Neural cell (in vitro differentiated cells): Measurements from ENCODE around the gene NECTIN2.

ENCODE experiments used
- EP300 ChIP-seq: fragments of 450-650 bp; conservative IDR thresholded peaks from 2 replicates; pipeline ENCODE4 v1.6.1; 2014; ENCODE audit warnings: antibody characterized with exemption, mild to moderate bottlenecking, moderate library complexity; ENCODE audit not compliant: poor library complexity, severe bottlenecking
- EZH2 ChIP-seq: fragments of 200-600, 300-800 bp; shearing (Covaris generic), sonication (generic); IDR thresholded peaks from 2 replicates; pipeline ENCODE4 v1.6.1; 2014; ENCODE audit warnings: antibody characterized with exemption, low read length, borderline replicate concordance, mild to moderate bottlenecking; ENCODE audit not compliant: insufficient read depth, poor library complexity, severe bottlenecking
- MXI1 ChIP-seq: fragments of 450-650 bp; conservative IDR thresholded peaks from 2 replicates; pipeline ENCODE4 v1.6.1; 2014; ENCODE audit warnings: antibody characterized with exemption, mild to moderate bottlenecking; ENCODE audit not compliant: poor library complexity, severe bottlenecking
- POLR2AphosphoS5 ChIP-seq: IDR thresholded peaks from 2 replicates; pipeline ENCODE4 v1.6.1; 2012
- RAD21 ChIP-seq: fragments of 450-650 bp; conservative IDR thresholded peaks from 2 replicates; pipeline ENCODE4 v1.6.1; 2014; ENCODE audit warnings: antibody characterized with exemption, mild to moderate bottlenecking, moderate library complexity
- SMC3 ChIP-seq: fragments of 450-650 bp; conservative IDR thresholded peaks from 2 replicates; pipeline ENCODE4 v1.6.1; 2014; ENCODE audit warnings: antibody characterized with exemption, mild to moderate bottlenecking, moderate library complexity; ENCODE audit not compliant: poor library complexity
- TF ChIP-seq, protein P1 (sequence below): fragments of 450-650 bp; IDR thresholded peaks from 2 replicates; pipeline ENCODE4 v1.5.1; 2014; ENCODE audit warnings: antibody characterized with exemption, mild to moderate bottlenecking, moderate library complexity; ENCODE audit not compliant: poor library complexity, severe bottlenecking
- TF ChIP-seq, protein P2 (sequence below): IDR thresholded peaks from 2 replicates; pipeline ENCODE4 v1.6.1; 2012; ENCODE audit warnings: borderline replicate concordance

GRCh38 chr19:44822177-44822576 lies 23.9 kb upstream of the NECTIN2 start:
- TF ChIP-seq, protein P1, sequence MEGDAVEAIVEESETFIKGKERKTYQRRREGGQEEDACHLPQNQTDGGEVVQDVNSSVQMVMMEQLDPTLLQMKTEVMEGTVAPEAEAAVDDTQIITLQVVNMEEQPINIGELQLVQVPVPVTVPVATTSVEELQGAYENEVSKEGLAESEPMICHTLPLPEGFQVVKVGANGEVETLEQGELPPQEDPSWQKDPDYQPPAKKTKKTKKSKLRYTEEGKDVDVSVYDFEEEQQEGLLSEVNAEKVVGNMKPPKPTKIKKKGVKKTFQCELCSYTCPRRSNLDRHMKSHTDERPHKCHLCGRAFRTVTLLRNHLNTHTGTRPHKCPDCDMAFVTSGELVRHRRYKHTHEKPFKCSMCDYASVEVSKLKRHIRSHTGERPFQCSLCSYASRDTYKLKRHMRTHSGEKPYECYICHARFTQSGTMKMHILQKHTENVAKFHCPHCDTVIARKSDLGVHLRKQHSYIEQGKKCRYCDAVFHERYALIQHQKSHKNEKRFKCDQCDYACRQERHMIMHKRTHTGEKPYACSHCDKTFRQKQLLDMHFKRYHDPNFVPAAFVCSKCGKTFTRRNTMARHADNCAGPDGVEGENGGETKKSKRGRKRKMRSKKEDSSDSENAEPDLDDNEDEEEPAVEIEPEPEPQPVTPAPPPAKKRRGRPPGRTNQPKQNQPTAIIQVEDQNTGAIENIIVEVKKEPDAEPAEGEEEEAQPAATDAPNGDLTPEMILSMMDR: no peak
- no peak for TF ChIP-seq EZH2
- TF ChIP-seq POLR2AphosphoS5: no peak
- TF ChIP-seq, protein P2, sequence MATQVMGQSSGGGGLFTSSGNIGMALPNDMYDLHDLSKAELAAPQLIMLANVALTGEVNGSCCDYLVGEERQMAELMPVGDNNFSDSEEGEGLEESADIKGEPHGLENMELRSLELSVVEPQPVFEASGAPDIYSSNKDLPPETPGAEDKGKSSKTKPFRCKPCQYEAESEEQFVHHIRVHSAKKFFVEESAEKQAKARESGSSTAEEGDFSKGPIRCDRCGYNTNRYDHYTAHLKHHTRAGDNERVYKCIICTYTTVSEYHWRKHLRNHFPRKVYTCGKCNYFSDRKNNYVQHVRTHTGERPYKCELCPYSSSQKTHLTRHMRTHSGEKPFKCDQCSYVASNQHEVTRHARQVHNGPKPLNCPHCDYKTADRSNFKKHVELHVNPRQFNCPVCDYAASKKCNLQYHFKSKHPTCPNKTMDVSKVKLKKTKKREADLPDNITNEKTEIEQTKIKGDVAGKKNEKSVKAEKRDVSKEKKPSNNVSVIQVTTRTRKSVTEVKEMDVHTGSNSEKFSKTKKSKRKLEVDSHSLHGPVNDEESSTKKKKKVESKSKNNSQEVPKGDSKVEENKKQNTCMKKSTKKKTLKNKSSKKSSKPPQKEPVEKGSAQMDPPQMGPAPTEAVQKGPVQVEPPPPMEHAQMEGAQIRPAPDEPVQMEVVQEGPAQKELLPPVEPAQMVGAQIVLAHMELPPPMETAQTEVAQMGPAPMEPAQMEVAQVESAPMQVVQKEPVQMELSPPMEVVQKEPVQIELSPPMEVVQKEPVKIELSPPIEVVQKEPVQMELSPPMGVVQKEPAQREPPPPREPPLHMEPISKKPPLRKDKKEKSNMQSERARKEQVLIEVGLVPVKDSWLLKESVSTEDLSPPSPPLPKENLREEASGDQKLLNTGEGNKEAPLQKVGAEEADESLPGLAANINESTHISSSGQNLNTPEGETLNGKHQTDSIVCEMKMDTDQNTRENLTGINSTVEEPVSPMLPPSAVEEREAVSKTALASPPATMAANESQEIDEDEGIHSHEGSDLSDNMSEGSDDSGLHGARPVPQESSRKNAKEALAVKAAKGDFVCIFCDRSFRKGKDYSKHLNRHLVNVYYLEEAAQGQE: no peak
- TF ChIP-seq EP300: no peak
- no peak for TF ChIP-seq MXI1
- no peak for TF ChIP-seq RAD21
- TF ChIP-seq SMC3: no peak
